SU-DHL-6 (cell line): Measurements from ENCODE around the gene MYL10.

Experiments used
- H2AFZ ChIP-seq: fragments of 200-600 bp; sonication (generic); 2 replicates; pipeline ENCODE4 v1.6.1; 2014; ENCODE audit warnings: low read depth, mild to moderate bottlenecking, moderate library complexity, mixed read lengths, antibody characterized with exemption, low read length; ENCODE audit not compliant: severe bottlenecking
- H3F3A ChIP-seq: fragments of 200-600 bp; shearing (Covaris generic); 2 replicates; pipeline ENCODE4 v1.6.0; 2016; ENCODE audit warnings: antibody characterized with exemption, mild to moderate bottlenecking; ENCODE audit not compliant: insufficient read depth
- H3K27ac ChIP-seq: fragments of 200-600 bp; sonication (generic); 2 replicates; pipeline ENCODE4 v1.5.1; 2016; ENCODE audit warnings: low read depth, mild to moderate bottlenecking, low read length, moderate library complexity, mixed read lengths
- H3K27me3 ChIP-seq: fragments of 200-600 bp; sonication (generic), shearing (Covaris generic); 2 replicates; pipeline ENCODE4 v1.6.0; 2014; ENCODE audit warnings: mild to moderate bottlenecking, low read length
- H3K36me3 ChIP-seq: fragments of 200-600 bp; sonication (generic); 2 replicates; pipeline ENCODE4 v1.6.1; 2014; ENCODE audit warnings: mild to moderate bottlenecking, low read length, mixed read lengths
- H3K4me2 ChIP-seq: fragments of 300-600, 200-600 bp; shearing (Covaris generic), sonication (generic); 2 replicates; pipeline ENCODE4 v1.6.0; 2014; ENCODE audit warnings: low read length, low read depth, mild to moderate bottlenecking; ENCODE audit not compliant: poor library complexity, severe bottlenecking
- H3K4me3 ChIP-seq: fragments of 200-600 bp; sonication (generic); 2 replicates; pipeline ENCODE4 v1.5.1; 2014; ENCODE audit warnings: antibody characterized with exemption, low read length, mild to moderate bottlenecking, mixed read lengths; ENCODE audit not compliant: insufficient read depth, poor library complexity, severe bottlenecking
- H3K79me2 ChIP-seq: fragments of 200-600 bp; sonication (generic); 2 replicates; pipeline ENCODE4 v1.6.1; 2014; ENCODE audit warnings: mild to moderate bottlenecking, low read length, moderate library complexity; ENCODE audit not compliant: insufficient read depth
- H3K9ac ChIP-seq: fragments of 200-600 bp; sonication (generic); 2 replicates; pipeline ENCODE4 v1.7.0; 2014; ENCODE audit warnings: mild to moderate bottlenecking, low read length
- H3K9me2 ChIP-seq: fragments of 200-600 bp; sonication (generic); replicated peaks from 2 replicates; pipeline ENCODE4 v1.6.1; 2014; ENCODE audit warnings: low read length; ENCODE audit not compliant: insufficient read depth
- H3K9me3 ChIP-seq: fragments of 200-600 bp; sonication (generic); 2 replicates; pipeline ENCODE4 v1.6.1; 2014; ENCODE audit warnings: low read length, mixed read lengths; ENCODE audit not compliant: insufficient read depth
- H4K20me1 ChIP-seq: fragments of 200-600 bp; sonication (generic); 2 replicates; pipeline ENCODE4 v1.6.1; 2014; ENCODE audit warnings: low read depth, mild to moderate bottlenecking, antibody characterized with exemption, low read length, moderate library complexity, mixed read lengths
- EZH2phosphoT487 ChIP-seq: fragments of 200-600 bp; sonication (generic), shearing (Covaris generic); conservative IDR thresholded peaks from 2 replicates; pipeline ENCODE4 v1.6.1; 2018; ENCODE audit warnings: mild to moderate bottlenecking, antibody characterized with exemption, low read length, moderate library complexity, mixed read lengths
- TF ChIP-seq, protein P1 (sequence below): fragments of 200-600 bp; sonication (generic); IDR thresholded peaks from one replicate; pipeline ENCODE4 v1.5.1; 2017; ENCODE audit warnings: antibody characterized with exemption, mild to moderate bottlenecking, low read length, moderate library complexity; ENCODE audit not compliant: insufficient read depth, poor library complexity, severe bottlenecking

MYL10 gene

DNA sequence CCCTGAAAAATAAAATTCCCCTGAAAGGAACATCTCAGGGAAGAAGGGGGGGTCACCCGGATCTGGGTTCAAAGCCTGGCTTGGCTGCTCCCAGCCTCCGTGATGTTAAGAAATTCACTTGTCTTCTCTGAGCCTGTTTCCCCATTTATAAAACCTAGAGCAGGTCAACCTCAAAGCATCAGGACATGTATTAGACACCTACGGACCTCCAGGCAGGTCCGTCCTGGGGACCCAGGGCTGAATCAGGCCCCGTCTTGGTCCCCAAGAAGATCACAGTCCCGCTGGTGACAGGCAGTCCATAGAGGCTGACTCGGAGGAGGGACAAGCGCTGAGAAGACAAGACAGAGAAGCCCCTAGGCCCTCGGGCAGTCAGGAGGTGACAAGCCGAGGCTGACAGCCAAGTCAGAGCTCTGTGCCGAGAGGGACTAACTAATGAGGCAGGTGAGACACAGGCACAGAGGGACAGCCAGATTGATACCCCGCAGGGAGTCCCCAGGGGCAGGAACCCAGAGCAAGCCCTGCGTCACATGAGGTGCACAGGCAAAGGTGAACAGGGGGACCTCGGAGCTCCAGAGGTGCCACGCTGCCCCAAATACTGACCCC, 2.9 kb downstream of the MYL10 start:
- H2AFZ ChIP-seq: no peak overlapping the region
- no peaks in the 10 kb centered on the region for H3K9me3 ChIP-seq
- H3K36me3 ChIP-seq: no peaks in the 10 kb centered on the region
- no peaks in the 10 kb centered on the region for H3K27me3 ChIP-seq
- TF ChIP-seq, protein P1, sequence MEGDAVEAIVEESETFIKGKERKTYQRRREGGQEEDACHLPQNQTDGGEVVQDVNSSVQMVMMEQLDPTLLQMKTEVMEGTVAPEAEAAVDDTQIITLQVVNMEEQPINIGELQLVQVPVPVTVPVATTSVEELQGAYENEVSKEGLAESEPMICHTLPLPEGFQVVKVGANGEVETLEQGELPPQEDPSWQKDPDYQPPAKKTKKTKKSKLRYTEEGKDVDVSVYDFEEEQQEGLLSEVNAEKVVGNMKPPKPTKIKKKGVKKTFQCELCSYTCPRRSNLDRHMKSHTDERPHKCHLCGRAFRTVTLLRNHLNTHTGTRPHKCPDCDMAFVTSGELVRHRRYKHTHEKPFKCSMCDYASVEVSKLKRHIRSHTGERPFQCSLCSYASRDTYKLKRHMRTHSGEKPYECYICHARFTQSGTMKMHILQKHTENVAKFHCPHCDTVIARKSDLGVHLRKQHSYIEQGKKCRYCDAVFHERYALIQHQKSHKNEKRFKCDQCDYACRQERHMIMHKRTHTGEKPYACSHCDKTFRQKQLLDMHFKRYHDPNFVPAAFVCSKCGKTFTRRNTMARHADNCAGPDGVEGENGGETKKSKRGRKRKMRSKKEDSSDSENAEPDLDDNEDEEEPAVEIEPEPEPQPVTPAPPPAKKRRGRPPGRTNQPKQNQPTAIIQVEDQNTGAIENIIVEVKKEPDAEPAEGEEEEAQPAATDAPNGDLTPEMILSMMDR: no peak
- no peaks in the 10 kb centered on the region for H3K9me2 ChIP-seq
- no peak overlapping the region for H3K9ac ChIP-seq
- no peaks in the 10 kb centered on the region for H3F3A ChIP-seq
- H3K4me2 ChIP-seq: no peak overlapping the region
- no peak overlapping the region for H3K4me3 ChIP-seq
- no peaks in the 10 kb centered on the region for H3K79me2 ChIP-seq
- no peak overlapping the region for H3K27ac ChIP-seq
- H4K20me1 ChIP-seq: no peaks in the 10 kb centered on the region

DNA sequence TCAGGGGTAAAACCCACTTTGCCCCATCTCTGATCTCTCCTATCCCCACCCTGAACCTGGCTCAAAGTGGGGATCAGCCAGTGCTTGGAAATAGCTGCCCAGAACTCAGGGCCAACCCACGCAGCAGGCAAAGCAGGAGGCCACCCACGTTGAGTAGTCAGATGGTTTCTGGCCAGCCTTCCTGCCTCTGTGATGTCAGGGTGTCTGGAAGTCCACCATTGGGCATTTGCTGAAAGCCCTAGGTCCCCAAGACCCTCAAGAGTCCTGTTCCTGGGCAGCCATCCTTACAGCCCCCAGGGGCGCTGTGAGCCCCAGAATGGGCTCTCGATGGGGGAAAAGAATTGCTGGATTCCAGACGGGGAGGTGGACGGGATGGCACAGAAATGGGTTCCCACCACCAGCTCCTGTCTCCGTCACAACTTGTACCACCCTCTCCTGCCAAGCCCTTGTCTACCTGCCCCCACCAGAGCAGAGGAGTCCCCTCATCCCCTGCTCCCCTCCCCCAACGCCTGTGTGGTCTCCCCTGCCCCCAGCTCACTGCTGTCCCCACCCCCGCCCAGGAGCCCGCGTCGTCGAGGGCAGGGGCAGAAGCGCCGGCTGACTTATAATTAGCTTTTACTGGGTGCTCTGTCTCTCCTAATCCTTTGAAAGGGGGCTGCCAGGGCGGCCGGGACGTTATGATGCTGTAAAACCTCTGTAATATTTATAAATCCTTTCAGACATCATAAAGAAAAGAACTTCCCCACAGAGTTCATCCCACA, 3.9 kb downstream of the MYL10 start:
- no peaks in the 10 kb centered on the region for H3K9me2 ChIP-seq
- H3K36me3 ChIP-seq: no peaks in the 10 kb centered on the region
- H3K27ac ChIP-seq: no peak overlapping the region
- no peaks in the 10 kb centered on the region for H3K9me3 ChIP-seq
- H4K20me1 ChIP-seq: no peaks in the 10 kb centered on the region
- H3K4me2 ChIP-seq: no peak overlapping the region
- TF ChIP-seq EZH2phosphoT487: no peak
- TF ChIP-seq, protein P1: no peak
- H3K4me3 ChIP-seq: no peak overlapping the region
- no peaks in the 10 kb centered on the region for H3K27me3 ChIP-seq
- no peak overlapping the region for H2AFZ ChIP-seq
- no peaks in the 10 kb centered on the region for H3F3A ChIP-seq
- no peaks in the 10 kb centered on the region for H3K79me2 ChIP-seq
- no peak overlapping the region for H3K9ac ChIP-seq

DNA sequence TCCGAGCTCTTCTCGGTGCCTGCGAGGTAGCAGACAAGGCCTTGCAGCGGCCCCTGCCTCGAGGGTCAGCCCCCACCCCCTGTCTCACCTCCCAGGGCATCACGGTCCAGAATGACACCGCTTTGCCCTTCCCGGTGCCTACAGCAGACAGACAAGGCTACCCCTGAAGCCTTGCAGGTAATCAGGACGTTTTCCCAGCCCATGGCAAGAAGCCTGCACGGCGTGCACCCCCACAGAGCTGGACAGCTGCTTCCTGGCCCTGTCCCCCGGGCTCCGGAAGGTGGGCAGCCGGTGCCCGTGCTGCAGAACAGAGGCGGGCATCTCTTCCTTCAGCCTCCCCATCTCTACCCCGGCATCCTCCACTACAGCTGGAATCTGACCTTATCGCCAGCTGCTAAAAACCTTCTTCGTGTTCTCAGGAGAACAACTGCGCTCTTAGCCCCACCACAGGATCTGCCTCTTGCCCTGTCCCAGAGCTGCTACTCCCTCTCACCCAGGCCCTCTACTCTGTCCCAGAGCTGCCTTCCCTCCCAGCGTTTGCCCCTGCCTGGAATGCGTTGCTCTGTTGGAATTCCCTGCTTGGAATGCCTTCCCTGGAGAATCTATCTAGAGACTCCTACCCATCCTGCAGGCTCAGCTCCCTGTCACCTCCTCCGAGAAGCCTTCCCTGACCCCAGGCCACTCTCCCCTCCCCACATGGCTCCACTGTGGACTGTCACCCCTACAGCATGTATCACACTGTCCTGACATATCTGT, 4.7 kb downstream of the MYL10 start:
- Histone ChIP-seq H3F3A (no peaks in the 10 kb centered on the region), H3K9me3 (no peaks in the 10 kb centered on the region), H4K20me1 (no peaks in the 10 kb centered on the region), H3K4me2 (no peak overlapping the region), H3K27me3 (no peaks in the 10 kb centered on the region), H2AFZ (no peak overlapping the region), H3K9ac (no peak overlapping the region), H3K36me3 (no peaks in the 10 kb centered on the region), H3K9me2 (no peaks in the 10 kb centered on the region), H3K4me3 (no peak overlapping the region), H3K79me2 (no peaks in the 10 kb centered on the region), H3K27ac (no peak overlapping the region)
- TF ChIP-seq EZH2phosphoT487: no peak
- TF ChIP-seq, protein P1: no peak
